Gastrocnemius medialis (tissue), 4 donors: ENCODE measurements around the gene CAMTA1. TPM values are rescaled to one million over a fixed set of nuclear protein-coding genes. Genes with fewer than 3 reads are reported as not detected.
A peak's percentile ranks its signal among the peaks of the same experiment; 100 is the strongest.

ENCODE experiments used
- ATAC-seq, 2 donors: fragments of 150-250 bp; one replicate each; pipeline ENCODE4 v1.9.1; 2016
- DNase-seq, 2 donors: peaks; one replicate each; pipeline ENCODE4 v3.0.0-alpha.2; 2019
- H3K27ac ChIP-seq, 4 donors: fragments of 200-600 bp; sonication (generic); 1 replicate in 1 of 4; 2 replicates in 3 of 4; pipeline ENCODE4 v1.5.1; 2016 to 2018; ENCODE audit warnings: mild to moderate bottlenecking in 2 of 4, moderate library complexity in 1 of 4
- H3K27me3 ChIP-seq, 3 donors: fragments of 200-600 bp; sonication (generic) in 2 of 3; 1 replicate in 1 of 3; 2 replicates in 2 of 3; pipeline versions ENCODE4 v1.5.1 to v1.6.0; 2016 to 2019; ENCODE audit warnings: mild to moderate bottlenecking in 1 of 3, moderate library complexity in 1 of 3
- H3K36me3 ChIP-seq, 2 donors: fragments of 200-600 bp; sonication (generic) in 1 of 2; one replicate each; pipeline ENCODE4 v1.5.1; 2017 to 2018
- H3K4me1 ChIP-seq, 2 donors: fragments of 200-600 bp; sonication (generic) in 1 of 2; one replicate each; pipeline ENCODE4 v1.5.1; 2016 to 2017; ENCODE audit warnings: mild to moderate bottlenecking in 2 of 2
- H3K4me3 ChIP-seq, 4 donors: fragments of 200-600 bp; sonication (generic) in 3 of 4; 1 replicate in 1 of 4; 2 replicates in 3 of 4; pipeline ENCODE4 v1.5.1; 2016 to 2019; ENCODE audit warnings: mild to moderate bottlenecking in 2 of 4
- H3K9me3 ChIP-seq, 3 donors: fragments of 200-600 bp; sonication (generic) in 2 of 3; 1 replicate in 1 of 3; 2 replicates in 2 of 3; pipeline ENCODE4 v1.5.1; 2016 to 2019
- POLR2A ChIP-seq, 2 donors: fragments of 450-650 bp; IDR thresholded peaks; one replicate each; pipeline ENCODE4 v1.6.1; 2017; ENCODE audit warnings: antibody characterized with exemption in 2 of 2, mild to moderate bottlenecking in 2 of 2, moderate library complexity in 2 of 2
- in situ Hi-C, 4 donors: fragments of 200-750 bp; cut with MboI; loops; one replicate each; pipeline versions ENCODE4 v1.15.0 to v1.8.0; 2017; ENCODE audit warnings: low sequenced_read_pairs in 4 of 4
- intact Hi-C: fragments of 100-400 bp; cut with DNase I; formaldehyde crosslinking; loops from one replicate; pipeline ENCODE4 v1.15.1; 2023; ENCODE audit warnings: low total_unique reads
- total RNA-seq, 4 donors: library from RNA; depleted of rRNA; stranded (reverse); fragments of >200 nt; gene quantifications; one replicate each; pipeline versions ENCODE4 v1.1.0 to v1.2.3, GENCODE V29; 2016
- TF ChIP-seq, protein P1 (sequence below), 5 experiments: fragments of 450-650 bp in 3 of 5; fragments of 200-600 bp in 2 of 5; sonication (generic) in 2 of 5; IDR thresholded peaks in 4 of 5; conservative IDR thresholded peaks in 1 of 5; 1 replicate in 4 of 5; 2 replicates in 1 of 5; pipeline ENCODE4 v1.5.1; 2016 to 2019; ENCODE audit warnings: antibody characterized with exemption in 5 of 5, mild to moderate bottlenecking in 3 of 5, moderate library complexity in 3 of 5

The CAMTA1 gene
- total RNA-seq, 4 donors from 2014 or later: 60.5 to 113 (median 70.4) TPM

DNA sequence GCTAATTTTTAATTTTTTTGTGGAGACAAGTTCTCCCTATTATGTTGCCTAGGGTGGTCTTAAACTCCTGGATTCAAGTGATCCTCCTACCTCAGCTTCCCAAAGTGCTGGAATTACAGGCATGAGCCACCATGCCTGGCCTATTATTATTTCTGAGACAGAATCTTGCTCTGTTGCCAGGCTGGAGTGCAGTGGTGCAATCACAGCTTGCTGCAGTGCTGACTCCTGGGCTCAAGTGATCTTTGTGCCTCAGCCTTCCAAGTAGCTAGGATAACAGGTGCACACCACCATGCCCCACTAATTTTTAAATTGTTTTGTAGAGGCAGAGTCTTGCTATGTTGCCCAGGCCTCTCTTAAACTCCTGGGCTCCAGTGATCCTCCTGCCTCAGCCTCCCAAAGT, 196.3 kb downstream of the CAMTA1 start:
- intact Hi-C loops: no loop called here
- ATAC-seq (peak; percentile 54 to 76), DNase-seq (no peak)
- Histone ChIP-seq H3K4me1 (peaks cover 0 to 7% of the 10 kb centered on the region in 2 donors), H3K27ac (peak overlapping the region in 1 of 4 donors; percentile 49), H3K36me3 (no peaks in the 10 kb centered on the region), H3K27me3 (no peaks in the 10 kb centered on the region), H3K4me3 (no peak overlapping the region), H3K9me3 (no peaks in the 10 kb centered on the region)
- no peak for TF ChIP-seq POLR2A (IDR thresholded peaks at IDR 0.05)
- TF ChIP-seq, protein P1, sequence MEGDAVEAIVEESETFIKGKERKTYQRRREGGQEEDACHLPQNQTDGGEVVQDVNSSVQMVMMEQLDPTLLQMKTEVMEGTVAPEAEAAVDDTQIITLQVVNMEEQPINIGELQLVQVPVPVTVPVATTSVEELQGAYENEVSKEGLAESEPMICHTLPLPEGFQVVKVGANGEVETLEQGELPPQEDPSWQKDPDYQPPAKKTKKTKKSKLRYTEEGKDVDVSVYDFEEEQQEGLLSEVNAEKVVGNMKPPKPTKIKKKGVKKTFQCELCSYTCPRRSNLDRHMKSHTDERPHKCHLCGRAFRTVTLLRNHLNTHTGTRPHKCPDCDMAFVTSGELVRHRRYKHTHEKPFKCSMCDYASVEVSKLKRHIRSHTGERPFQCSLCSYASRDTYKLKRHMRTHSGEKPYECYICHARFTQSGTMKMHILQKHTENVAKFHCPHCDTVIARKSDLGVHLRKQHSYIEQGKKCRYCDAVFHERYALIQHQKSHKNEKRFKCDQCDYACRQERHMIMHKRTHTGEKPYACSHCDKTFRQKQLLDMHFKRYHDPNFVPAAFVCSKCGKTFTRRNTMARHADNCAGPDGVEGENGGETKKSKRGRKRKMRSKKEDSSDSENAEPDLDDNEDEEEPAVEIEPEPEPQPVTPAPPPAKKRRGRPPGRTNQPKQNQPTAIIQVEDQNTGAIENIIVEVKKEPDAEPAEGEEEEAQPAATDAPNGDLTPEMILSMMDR (IDR thresholded peaks at IDR 0.05 in 4 of 5, conservative IDR thresholded peaks at IDR 0.05 in 1 of 5): no peak
- in situ Hi-C loops: no loop called here

DNA sequence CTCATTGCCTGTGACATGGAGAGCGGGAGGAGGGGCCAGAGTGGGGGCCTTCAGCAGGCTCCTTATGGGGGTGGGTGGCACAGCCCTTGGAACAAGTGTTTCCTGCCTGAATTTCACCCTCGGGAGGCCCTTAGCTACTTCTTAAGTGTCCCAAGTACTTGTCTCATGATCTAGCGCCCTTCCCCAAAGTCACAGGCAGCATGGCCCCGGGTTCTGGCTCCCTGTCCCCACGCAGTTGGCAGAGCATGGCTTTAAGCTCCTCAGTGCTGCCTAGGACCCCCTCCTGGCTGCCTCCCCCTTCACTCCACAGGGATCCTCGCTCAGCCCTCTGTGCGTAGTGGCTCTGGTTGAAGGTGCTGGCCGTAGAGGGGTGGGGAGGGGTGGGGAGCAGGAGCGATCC, 197.2 kb downstream of the CAMTA1 start:
- Histone ChIP-seq H3K4me1 (peaks cover 0 to 7% of the 10 kb centered on the region in 2 donors), H3K27ac (no peak overlapping the region), H3K4me3 (no peak overlapping the region), H3K27me3 (no peaks in the 10 kb centered on the region), H3K36me3 (no peaks in the 10 kb centered on the region), H3K9me3 (no peaks in the 10 kb centered on the region)
- intact Hi-C loops (no loop called here), in situ Hi-C loops (no loop called here)
- TF ChIP-seq, protein P1 (IDR thresholded peaks at IDR 0.05 in 4 of 5, conservative IDR thresholded peaks at IDR 0.05 in 1 of 5): no peak
- DNase-seq: no peak
- no peak for ATAC-seq

DNA sequence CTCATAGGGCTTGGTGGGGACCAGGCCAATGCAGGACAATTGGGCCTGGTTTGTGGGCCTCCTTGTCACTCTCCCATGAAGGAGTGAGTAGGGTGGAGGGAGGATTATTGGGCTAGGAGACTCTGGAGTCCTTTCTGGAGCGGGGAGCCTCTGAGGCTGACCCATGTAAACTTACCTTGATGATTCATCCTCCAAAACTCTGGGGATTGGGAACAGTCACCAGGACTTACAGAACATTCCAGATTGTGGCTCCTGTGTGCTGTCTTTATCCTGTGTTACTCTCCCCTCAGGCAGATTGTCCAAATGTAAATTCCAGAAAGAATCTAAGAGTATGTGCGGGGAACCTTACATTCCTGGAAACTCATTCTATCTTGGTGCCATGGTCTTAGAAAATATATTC, 197.6 kb downstream of the CAMTA1 start:
- Histone ChIP-seq H3K27me3 (no peaks in the 10 kb centered on the region), H3K9me3 (no peaks in the 10 kb centered on the region), H3K4me3 (no peak overlapping the region), H3K36me3 (no peaks in the 10 kb centered on the region), H3K4me1 (peaks cover 0 to 7% of the 10 kb centered on the region in 2 donors), H3K27ac (no peak overlapping the region)
- intact Hi-C loops (no loop called here), in situ Hi-C loops (no loop called here)
- no peak for DNase-seq
- TF ChIP-seq, protein P1 (IDR thresholded peaks at IDR 0.05 in 4 of 5, conservative IDR thresholded peaks at IDR 0.05 in 1 of 5): no peak
- no peak for TF ChIP-seq POLR2A (IDR thresholded peaks at IDR 0.05)
- ATAC-seq: no peak

DNA sequence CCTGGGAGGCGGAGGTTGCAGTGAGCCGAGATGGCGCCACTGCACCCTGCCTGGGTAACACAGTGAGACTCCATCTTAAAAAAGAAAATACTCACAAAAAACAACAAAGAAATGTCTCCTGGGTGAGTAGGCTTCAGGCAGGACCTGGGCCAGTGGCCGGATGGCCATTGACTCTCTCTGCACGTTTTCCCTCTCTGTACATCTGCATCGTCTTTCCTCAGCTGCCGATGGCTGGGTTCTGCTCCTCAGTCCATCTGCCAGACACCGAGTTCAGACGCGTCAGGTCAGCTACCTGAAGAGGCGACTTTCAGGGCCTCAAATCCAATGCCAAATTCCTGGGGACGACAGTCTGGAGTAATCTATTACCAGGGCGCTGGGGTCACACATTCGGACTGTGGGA, 199.3 kb downstream of the CAMTA1 start:
- ATAC-seq (no peak), DNase-seq (no peak)
- Histone ChIP-seq H3K27me3 (no peaks in the 10 kb centered on the region), H3K36me3 (no peaks in the 10 kb centered on the region), H3K4me1 (peaks cover 0 to 7% of the 10 kb centered on the region in 2 donors), H3K4me3 (no peak overlapping the region), H3K9me3 (no peaks in the 10 kb centered on the region), H3K27ac (no peak overlapping the region)
- TF ChIP-seq POLR2A (IDR thresholded peaks at IDR 0.05): no peak
- TF ChIP-seq, protein P1 (IDR thresholded peaks at IDR 0.05 in 4 of 5, conservative IDR thresholded peaks at IDR 0.05 in 1 of 5): no peak
- intact Hi-C loops: no loop called here
- in situ Hi-C loops: no loop called here

DNA sequence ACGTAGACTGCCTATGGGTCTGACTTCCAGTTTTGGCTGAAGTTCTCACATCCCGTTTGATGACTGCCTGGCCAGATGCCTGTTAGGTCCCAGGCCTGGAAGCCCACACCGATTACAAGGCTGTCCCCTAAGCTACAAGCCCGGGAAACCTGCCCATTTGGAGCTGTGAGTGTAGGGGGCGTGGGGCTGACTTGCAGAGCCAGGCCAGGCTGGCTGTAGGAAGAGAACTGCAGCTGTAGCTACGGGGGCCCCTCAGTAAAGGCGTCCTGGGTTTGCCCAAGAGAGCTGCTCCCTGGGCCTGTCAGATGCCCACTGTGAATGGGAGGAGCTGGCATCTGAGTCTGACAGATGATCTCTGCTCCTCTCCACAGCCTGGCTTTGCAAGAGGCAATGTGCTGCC, 199.7 kb downstream of the CAMTA1 start:
- no peaks in the 10 kb centered on the region for H3K27me3 ChIP-seq
- H3K4me1 ChIP-seq: peaks cover 0 to 7% of the 10 kb centered on the region in 2 donors
- intact Hi-C loops (no loop called here), in situ Hi-C loops (no loop called here)
- ATAC-seq (peak in 1 of 2 donors; percentile 42), DNase-seq (no peak)
- no peaks in the 10 kb centered on the region for H3K9me3 ChIP-seq
- no peak for TF ChIP-seq POLR2A (IDR thresholded peaks at IDR 0.05)
- TF ChIP-seq, protein P1 (IDR thresholded peaks at IDR 0.05 in 4 of 5, conservative IDR thresholded peaks at IDR 0.05 in 1 of 5): no peak
- no peak overlapping the region for H3K4me3 ChIP-seq
- H3K36me3 ChIP-seq: no peaks in the 10 kb centered on the region
- no peak overlapping the region for H3K27ac ChIP-seq
